SK-N-SH (cell line): ENCODE data around the gene DSG1. TPM values are rescaled to one million over a fixed set of nuclear protein-coding genes. Genes with fewer than 3 reads are reported as not detected.

ENCODE experiments used
- CTCF ChIA-PET: fragments of 300-600, 350-600 bp; formaldehyde crosslinking; extraction: SDS; loops from one replicate; lab custom pipeline; 2021; lab: Yijun Ruan, JAX
- POLR2A ChIA-PET: fragments of 350-600 bp; sonication (Branson Sonifier 250); formaldehyde crosslinking; extraction: SDS; loops from one replicate; lab custom pipeline; 2020; ENCODE audit warnings: antibody characterized with exemption, inconsistent platforms; lab: Yijun Ruan, JAX
- DNase-seq: peaks from one replicate; pipeline ENCODE4 v3.0.0; 2012
- H2AFZ ChIP-seq: fragments of 200-600 bp; sonication (generic); 2 replicates; pipeline ENCODE4 v1.8.1; 2016; ENCODE audit warnings: antibody characterized with exemption, mild to moderate bottlenecking, low read depth
- H3F3A ChIP-seq: fragments of 200-600 bp; sonication (generic); replicated peaks from 2 replicates; pipeline ENCODE3; 2016; ENCODE audit warnings: antibody characterized with exemption, mild to moderate bottlenecking; ENCODE audit not compliant: insufficient read depth
- H3K27ac ChIP-seq, 2 experiments: fragments of 200-500 bp in 1 of 2; fragments of 200-600 bp in 1 of 2; sonication (Bioruptor generic) in 1 of 2; sonication (generic), shearing (Covaris generic) in 1 of 2; 2 replicates each; pipeline versions ENCODE4 v1.5.1 to v1.6.1; 2014 to 2016; ENCODE audit warnings: low read depth in 2 of 2, inconsistent platforms in 1 of 2, low read length in 1 of 2, mild to moderate bottlenecking in 1 of 2, mixed read lengths in 1 of 2
- H3K27me3 ChIP-seq: fragments of 200-600 bp; sonication (generic), shearing (Covaris generic); 2 replicates; pipeline ENCODE4 v1.6.1; 2016; ENCODE audit warnings: mixed run types; ENCODE audit not compliant: insufficient read depth
- H3K36me3 ChIP-seq, 2 experiments: fragments of 200-500 bp in 1 of 2; fragments of 200-600 bp in 1 of 2; sonication (Bioruptor generic) in 1 of 2; sonication (generic) in 1 of 2; replicated peaks in 1 of 2; 2 replicates each; pipeline versions ENCODE3 to v1.5.1; 2014 to 2016; ENCODE audit warnings: low read length in 1 of 2, mild to moderate bottlenecking in 1 of 2; ENCODE audit not compliant: insufficient read depth in 2 of 2, control insufficient read depth in 1 of 2
- H3K4me1 ChIP-seq, 2 experiments: fragments of 200-500 bp in 1 of 2; fragments of 200-600 bp in 1 of 2; sonication (Bioruptor generic) in 1 of 2; sonication (generic), shearing (Covaris generic) in 1 of 2; 2 replicates each; pipeline versions ENCODE4 v1.5.1 to v1.6.1; 2014 to 2016; ENCODE audit warnings: low read depth in 1 of 2, low read length in 1 of 2, mixed run types in 1 of 2; ENCODE audit not compliant: insufficient read depth in 2 of 2, control insufficient read depth in 1 of 2
- H3K4me2 ChIP-seq: fragments of 200-600 bp; sonication (generic), shearing (Covaris generic); 2 replicates; pipeline ENCODE4 v1.6.1; 2017; ENCODE audit warnings: mixed run types
- H3K4me3 ChIP-seq, 2 experiments: fragments of 200-500 bp in 1 of 2; fragments of 200-600 bp in 1 of 2; sonication (Bioruptor generic) in 1 of 2; sonication (generic), shearing (Covaris generic) in 1 of 2; 2 replicates each; pipeline versions ENCODE4 v1.5.1 to v1.8.1; 2014 to 2016; ENCODE audit warnings: low read depth in 2 of 2, inconsistent platforms in 1 of 2, low read length in 1 of 2, mild to moderate bottlenecking in 1 of 2, mixed read lengths in 1 of 2, moderate library complexity in 1 of 2
- H3K79me2 ChIP-seq: fragments of 200-600 bp; sonication (generic); 2 replicates; pipeline ENCODE4 v1.8.1; 2017; ENCODE audit warnings: mild to moderate bottlenecking; ENCODE audit not compliant: insufficient read depth
- H3K9ac ChIP-seq: fragments of 200-600 bp; sonication (generic); 2 replicates; pipeline ENCODE4 v1.6.1; 2017; ENCODE audit warnings: mixed run types
- H3K9me2 ChIP-seq: fragments of 200-600 bp; sonication (generic); 2 replicates; pipeline ENCODE4 v1.6.1; 2017; ENCODE audit warnings: mixed run types
- H3K9me3 ChIP-seq: fragments of 200-600 bp; sonication (generic); 2 replicates; pipeline ENCODE4 v1.6.1; 2017; ENCODE audit warnings: mixed run types, mild to moderate bottlenecking, moderate library complexity
- H4K20me1 ChIP-seq: fragments of 200-600 bp; sonication (generic); 2 replicates; pipeline ENCODE4 v1.6.1; 2017; ENCODE audit warnings: mild to moderate bottlenecking, mixed run types; ENCODE audit not compliant: insufficient read depth
- YY1 ChIP-seq: IDR thresholded peaks from 2 replicates; pipeline ENCODE4 v1.4.0; 2012; ENCODE audit warnings: low read depth, mild to moderate bottlenecking
- WGBS: methylation state at CpG from one replicate; pipeline ENCODE4 v1.1.6; 2017; ENCODE audit warnings: low lambda C conversion rate; 5-methylcytosine and 5-hydroxymethylcytosine counted together
- polyA plus RNA-seq, 3 experiments: library from polyadenylated mRNA; depleted of rRNA; stranded (reverse); fragments of >200 nt; gene quantifications; 2 replicates each; pipeline ENCODE4 v1.2.3, GENCODE V29; 2012
- small RNA-seq, 7 experiments: library from RNA; depleted of rRNA; stranded (forward); fragments of <200 nt; gene quantifications; one replicate each; pipeline ENCODE3, GENCODE V24; 2012

DSG1 gene
- polyA plus RNA-seq, 1 of the 3 experiments (the other 2 are of a cell fraction) = not detected

GRCh38 chr18:31403409-31403808 lies 85.4 kb downstream of the DSG1 start:
- Histone ChIP-seq H3K4me2 (no peak overlapping the region), H3K9me3 (no peaks in the 10 kb centered on the region), H3K36me3 (no peaks in the 10 kb centered on the region), H3K27ac (no peak overlapping the region), H3K4me1 (no peaks in the 10 kb centered on the region), H3K79me2 (no peaks in the 10 kb centered on the region), H3K4me3 (no peak overlapping the region), H4K20me1 (no peaks in the 10 kb centered on the region), H3K9ac (no peak overlapping the region), H3K27me3 (peaks cover 8% of the 10 kb centered on the region; the same call in 1 of the 2 replicates), H2AFZ (no peak overlapping the region), H3K9me2 (no peaks in the 10 kb centered on the region), H3F3A (no peaks in the 10 kb centered on the region)
- no peak for DNase-seq
- no peak for TF ChIP-seq YY1
- ChIA-PET POLR2A (no interaction called here), CTCF (no interaction called here)
- WGBS = 12% methylated on average over 2 of the region's 2 CpGs

Small RNAs within 50 kb of the gene (small RNA-seq; reads per million reads assigned to genes)
- gene RF00019 = 0 reads per million in 7 experiments
- gene RNU6-167P = 0 reads per million in 7 experiments

Other genes starting within 250 kb of the DSG1 start
- gene DSC2, start 215.7 kb upstream of the DSG1 start, polyA plus RNA-seq (2012; rRNA removed) = not detected in 2 replicates
- gene DSC1, start 155.3 kb upstream of the DSG1 start, polyA plus RNA-seq (2012; rRNA removed) = not detected in 2 replicates
- not detected in 2 replicates for gene DSG4, start 58.6 kb downstream of the DSG1 start, polyA plus RNA-seq (2012; rRNA removed)
- gene DSG3, start 129.6 kb downstream of the DSG1 start, polyA plus RNA-seq (2012; rRNA removed) = 0.02 TPM in 1 of 2 replicates, not detected in the other
- not detected in 2 replicates for gene DSG2, start 180.0 kb downstream of the DSG1 start, polyA plus RNA-seq (2012; rRNA removed)